CD4-positive, CD25-positive, alpha-beta regulatory T cell (primary cell): ENCODE measurements around the gene ERN1. TPM values are rescaled to one million over a fixed set of nuclear protein-coding genes. Genes with fewer than 3 reads are reported as not detected.

ENCODE experiments used
- ATAC-seq, 2 donors: fragments of 150-1000 bp; cut with Tn5 transposase; one replicate each; pipeline ENCODE4 v1.10.0; 2021; ENCODE audit warnings: low read depth in 2 of 2, moderate number of reproducible peaks in 2 of 2, moderate library complexity in 1 of 2
- DNase-seq, 3 donors: peaks; one replicate each; pipeline versions ENCODE4 v3.0.0 to v3.0.0-alpha.2; 2012 to 2022; ENCODE audit warnings: mixed read lengths in 1 of 3
- H3K27ac ChIP-seq: one replicate; pipeline ENCODE4 v1.7.0; 2013; ENCODE audit warnings: mild to moderate bottlenecking, low read length; ENCODE audit not compliant: insufficient read depth, poor library complexity, severe bottlenecking
- H3K27me3 ChIP-seq: one replicate; pipeline ENCODE4 v1.7.0; 2013; ENCODE audit warnings: low read length; ENCODE audit not compliant: control insufficient read depth, insufficient read depth
- H3K36me3 ChIP-seq: one replicate; pipeline ENCODE4 v1.7.0; 2013; ENCODE audit warnings: mild to moderate bottlenecking, low read length, moderate library complexity; ENCODE audit not compliant: control insufficient read depth, insufficient read depth
- H3K4me1 ChIP-seq: 2 replicates; pipeline ENCODE4 v1.7.0; 2013; ENCODE audit warnings: mild to moderate bottlenecking, low read length; ENCODE audit not compliant: insufficient read depth, control insufficient read depth, poor library complexity, severe bottlenecking
- H3K4me3 ChIP-seq: one replicate; pipeline ENCODE4 v1.7.0; 2013; ENCODE audit warnings: low read depth, mild to moderate bottlenecking, low read length, moderate library complexity
- H3K9me3 ChIP-seq, 2 experiments: 1 replicate in 1 of 2; 2 replicates in 1 of 2; pipeline ENCODE4 v1.7.0; 2013; ENCODE audit warnings: low read length in 2 of 2, mild to moderate bottlenecking in 1 of 2, moderate library complexity in 1 of 2; ENCODE audit not compliant: control insufficient read depth in 2 of 2
- H3K27ac Mint-ChIP-seq, 3 donors: one replicate each; pipeline ENCODE4 v1.8.0; 2020 to 2022; ENCODE audit warnings: mild to moderate bottlenecking in 3 of 3, mixed read lengths in 3 of 3, moderate library complexity in 2 of 3
- H3K27me3 Mint-ChIP-seq: one replicate; pipeline ENCODE4 v1.8.0; 2022; ENCODE audit warnings: mild to moderate bottlenecking, mixed read lengths
- H3K36me3 Mint-ChIP-seq: one replicate; pipeline ENCODE4 v1.8.0; 2020; ENCODE audit warnings: mixed read lengths
- H3K4me1 Mint-ChIP-seq, 4 donors: one replicate each; pipeline ENCODE4 v1.8.0; 2020 to 2022; ENCODE audit warnings: mixed read lengths in 4 of 4, mild to moderate bottlenecking in 1 of 4
- H3K4me3 Mint-ChIP-seq, 4 donors: one replicate each; pipeline ENCODE4 v1.8.0; 2020 to 2022; ENCODE audit warnings: mild to moderate bottlenecking in 4 of 4, mixed read lengths in 4 of 4, moderate library complexity in 3 of 4
- H3K9me3 Mint-ChIP-seq, 7 donors: one replicate each; pipeline ENCODE4 v1.8.0; 2020 to 2022; ENCODE audit warnings: mixed read lengths in 7 of 7, mild to moderate bottlenecking in 3 of 7, moderate library complexity in 2 of 7
- polyA plus RNA-seq, 4 donors: library from polyadenylated mRNA; unstranded; fragments of 300-500 nt; fragmentation: Illumina TruSeq; gene quantifications; one replicate each; pipeline ENCODE4 v1.2.3, GENCODE V29; 2021
- total RNA-seq: library from RNA; stranded (reverse); gene quantifications from one replicate; pipeline ENCODE4 v1.2.3, GENCODE V29; 2022

Gene ERN1
- total and polyA plus RNA-seq, 5 donors from 2014 or later = 30.2 to 96.7 (median 37.0) TPM

- H3K36me3 ChIP-seq = peaks cover 43% of the 10 kb centered on the region
- H3K9me3 Mint-ChIP-seq = no peaks in the 10 kb centered on the region
- peaks cover 10% of the 10 kb centered on the region for H3K36me3 Mint-ChIP-seq
- ATAC-seq (no peak), DNase-seq (no peak)
- H3K27me3 ChIP-seq = no peaks in the 10 kb centered on the region
- peaks cover 5 to 44% (median 19%) of the 10 kb centered on the region in 4 donors for H3K4me1 Mint-ChIP-seq
- peaks cover 11% of the 10 kb centered on the region for H3K27me3 Mint-ChIP-seq
- peaks cover 23% of the 10 kb centered on the region for H3K4me1 ChIP-seq
- no peak overlapping the region for H3K4me3 ChIP-seq
- H3K27ac Mint-ChIP-seq = peak overlapping the region in 2 of 3 donors; percentile 69 to 76
- no peaks in the 10 kb centered on the region for H3K9me3 ChIP-seq
- peak overlapping the region in 1 of 4 donors; percentile 38 for H3K4me3 Mint-ChIP-seq
- H3K27ac ChIP-seq = no peak overlapping the region
These were observed 128.8 kb downstream of the ERN1 start for GRCh38 chr17:64001091-64001579.

GRCh38 chr17:63999680-64000531 is 130.0 kb downstream of the ERN1 start:
- peaks cover 32% of the 10 kb centered on the region for H3K36me3 ChIP-seq
- no peaks in the 10 kb centered on the region for H3K27me3 ChIP-seq
- ATAC-seq = no peak
- DNase-seq = no peak
- H3K27ac ChIP-seq = no peak overlapping the region
- Mint-ChIP-seq H3K27me3 (peaks cover 11% of the 10 kb centered on the region), H3K27ac (peak overlapping the region; percentile 67 to 83 (median 76)), H3K4me1 (peaks cover 9 to 44% (median 19%) of the 10 kb centered on the region in 4 donors), H3K36me3 (peaks cover 10% of the 10 kb centered on the region), H3K9me3 (no peaks in the 10 kb centered on the region), H3K4me3 (peak overlapping the region; percentile 72 to 93 (median 88))
- no peak overlapping the region for H3K4me3 ChIP-seq
- no peaks in the 10 kb centered on the region for H3K9me3 ChIP-seq
- H3K4me1 ChIP-seq = peaks cover 23% of the 10 kb centered on the region

- Mint-ChIP-seq H3K4me1 (peaks cover 9 to 48% (median 22%) of the 10 kb centered on the region in 4 donors), H3K27ac (peak overlapping the region; percentile 70 to 83 (median 76)), H3K36me3 (peaks cover 6% of the 10 kb centered on the region), H3K27me3 (peaks cover 11% of the 10 kb centered on the region), H3K4me3 (peak overlapping the region; percentile 72 to 93 (median 88)), H3K9me3 (no peaks in the 10 kb centered on the region)
- Histone ChIP-seq H3K9me3 (no peaks in the 10 kb centered on the region), H3K27ac (no peak overlapping the region), H3K4me1 (peaks cover 26% of the 10 kb centered on the region), H3K4me3 (peak overlapping the region; percentile 13), H3K27me3 (no peaks in the 10 kb centered on the region), H3K36me3 (peaks cover 23% of the 10 kb centered on the region)
- DNase-seq (peak in 1 of 3 donors; percentile 44), ATAC-seq (no peak)
These were observed 130.9 kb downstream of the ERN1 start for GRCh38 chr17:63998721-63999679.

GRCh38 chr17:63998050-63998720 is 131.8 kb downstream of the ERN1 start, which contains the start of gene PRR29:
Gene PRR29, plus strand, starts transcription at chr17:63998351. Its CDS starts 14 bp downstream, at chr17:63998365.
- Mint-ChIP-seq H3K4me3 (peak within 1 kb of the TSS; percentile 84 to 93 (median 90)), H3K9me3 (no peaks in the 10 kb centered on the region), H3K27me3 (peaks cover 11% of the 10 kb centered on the region), H3K36me3 (no peaks in the 10 kb centered on the region), H3K27ac (peak within 1 kb of the TSS; percentile 9 to 89 (median 85)), H3K4me1 (peaks cover 14 to 51% (median 27%) of the 10 kb centered on the region in 4 donors)
- peaks cover 15% of the 10 kb centered on the region for H3K36me3 ChIP-seq
- H3K27me3 ChIP-seq = no peaks in the 10 kb centered on the region
- peak within 1 kb of the TSS; percentile 62 for H3K4me3 ChIP-seq
- peak; percentile 65 to 79 (median 70) for DNase-seq
- peaks cover 34% of the 10 kb centered on the region for H3K4me1 ChIP-seq
- no peak within 1 kb of the TSS for H3K27ac ChIP-seq
- no peaks in the 10 kb centered on the region for H3K9me3 ChIP-seq
- ATAC-seq = peak; percentile 72 to 79

GRCh38 chr17:63997341-63998048 is 132.4 kb downstream of the ERN1 start:
- Mint-ChIP-seq H3K36me3 (no peaks in the 10 kb centered on the region), H3K4me3 (peak overlapping the region; percentile 84 to 91 (median 90)), H3K27me3 (peaks cover 11% of the 10 kb centered on the region), H3K27ac (peak overlapping the region; percentile 9 to 89 (median 85)), H3K4me1 (peaks cover 16 to 55% (median 30%) of the 10 kb centered on the region in 4 donors), H3K9me3 (no peaks in the 10 kb centered on the region)
- peak overlapping the region; percentile 62 for H3K4me3 ChIP-seq
- DNase-seq (no peak), ATAC-seq (no peak)
- peaks cover 37% of the 10 kb centered on the region for H3K4me1 ChIP-seq
- H3K27ac ChIP-seq = no peak overlapping the region
- H3K9me3 ChIP-seq = no peaks in the 10 kb centered on the region
- no peaks in the 10 kb centered on the region for H3K27me3 ChIP-seq
- peaks cover 8% of the 10 kb centered on the region for H3K36me3 ChIP-seq

GRCh38 chr17:63996430-63997182 is 133.3 kb downstream of the ERN1 start:
- Histone ChIP-seq H3K4me1 (peaks cover 37% of the 10 kb centered on the region), H3K9me3 (no peaks in the 10 kb centered on the region), H3K4me3 (no peak overlapping the region), H3K27ac (no peak overlapping the region), H3K27me3 (no peaks in the 10 kb centered on the region), H3K36me3 (no peaks in the 10 kb centered on the region)
- peak overlapping the region in 2 of 3 donors; percentile 89 for H3K27ac Mint-ChIP-seq
- no peaks in the 10 kb centered on the region for H3K9me3 Mint-ChIP-seq
- no peak for DNase-seq
- no peaks in the 10 kb centered on the region for H3K36me3 Mint-ChIP-seq
- H3K4me3 Mint-ChIP-seq = peak overlapping the region; percentile 17 to 91 (median 63)
- H3K27me3 Mint-ChIP-seq = peaks cover 11% of the 10 kb centered on the region
- no peak for ATAC-seq
- H3K4me1 Mint-ChIP-seq = peaks cover 20 to 61% (median 37%) of the 10 kb centered on the region in 4 donors
